ENCODE data around the gene WBP1L.
"Not testable (repeated sequence)": the region's sequence is repeated elsewhere in the genome, so short reads cannot be mapped to it uniquely, and the experiment has no call there.

The WBP1L gene

DNA sequence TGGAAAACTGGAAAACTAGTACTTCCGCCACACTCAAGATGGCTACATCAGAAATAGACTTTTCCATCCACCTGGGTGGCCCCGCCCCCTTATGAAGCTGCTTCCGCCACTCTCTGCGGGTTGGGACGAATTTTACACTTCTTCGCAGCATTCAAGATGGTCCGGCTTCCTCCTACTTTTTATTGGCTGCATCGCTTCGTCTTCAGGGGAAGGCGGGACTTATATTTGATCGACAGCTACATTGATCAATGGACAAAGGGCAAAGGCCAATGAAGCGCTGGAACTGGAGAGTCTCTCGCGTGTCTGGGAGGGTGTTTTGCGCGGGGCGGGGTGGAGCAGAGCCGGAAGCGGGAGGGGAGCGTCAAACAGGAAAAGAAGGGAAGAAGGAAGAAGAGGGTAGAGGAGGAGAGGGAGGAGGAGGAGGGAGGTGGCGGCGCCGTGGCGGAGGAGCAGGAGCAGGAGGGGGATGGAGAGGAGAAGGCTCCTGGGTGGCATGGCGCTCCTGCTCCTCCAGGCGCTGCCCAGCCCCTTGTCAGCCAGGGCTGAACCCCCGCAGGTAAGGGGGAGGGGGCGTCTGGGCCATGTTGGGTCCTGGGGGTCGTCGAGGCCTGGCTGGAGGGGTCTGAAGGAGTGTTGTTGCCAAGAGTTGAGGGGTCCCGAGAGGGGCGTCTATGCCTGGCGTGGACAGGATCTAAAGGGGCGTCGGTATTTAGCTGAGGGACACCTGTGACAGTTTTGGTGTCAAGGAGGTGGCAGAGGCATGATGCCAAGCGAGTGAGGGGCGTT is at the start of gene WBP1L:
Gene WBP1L, plus strand, starts transcription at position 361 of the 786 bp plus-strand sequence. Its CDS starts 106 bp downstream, at position 467.
- peak; percentile 83 to 93 for DNase-seq (ENCODE audit: low read depth in 2 of 2)

DNA sequence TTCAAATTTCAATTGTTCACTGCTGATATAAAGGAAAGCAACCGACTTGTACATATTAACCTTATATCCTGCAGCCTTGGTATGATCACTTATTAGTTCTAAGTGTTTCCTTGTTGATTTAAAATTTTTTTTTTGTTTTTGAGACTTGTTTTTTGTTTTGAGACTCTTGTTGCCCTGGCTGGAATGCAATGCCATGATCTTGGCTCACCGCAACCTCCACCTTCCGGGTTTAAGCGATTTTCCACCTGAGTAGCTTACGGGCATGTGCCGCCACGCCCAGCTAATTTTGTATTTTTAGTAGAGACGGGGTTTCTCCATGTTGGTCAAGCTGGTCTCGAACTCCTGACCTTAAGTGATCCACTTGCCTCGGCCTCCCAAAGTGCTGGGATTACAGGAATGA is 48.3 kb upstream of the WBP1L start:
- DNase-seq (ENCODE audit: low read depth in 2 of 2): not testable (repeated sequence)

DNA sequence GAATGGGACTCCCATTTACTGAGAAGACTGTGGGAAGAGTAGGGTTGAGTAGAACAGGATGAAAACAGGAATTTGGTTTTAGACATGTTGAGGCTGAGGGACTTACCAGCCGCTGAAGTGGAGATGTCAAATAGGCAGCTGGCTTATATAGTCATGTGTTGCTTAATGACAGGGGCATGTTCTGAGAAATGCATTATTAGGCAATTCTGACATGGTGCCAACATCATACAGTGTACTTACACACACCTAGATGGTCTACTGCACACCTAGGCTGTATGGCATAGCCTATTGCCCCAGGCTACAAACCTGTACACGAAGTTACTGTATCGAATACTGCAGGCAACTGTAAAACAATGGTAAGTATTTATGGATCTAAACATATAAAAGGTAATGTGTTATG is 47.0 kb upstream of the WBP1L start:
- DNase-seq (ENCODE audit: low read depth in 2 of 2): no peak

- DNase-seq (ENCODE audit: low read depth in 2 of 2): no peak
Observed at GRCh38 chr10:102698894-102699293, 44.9 kb upstream of the WBP1L start.

DNA sequence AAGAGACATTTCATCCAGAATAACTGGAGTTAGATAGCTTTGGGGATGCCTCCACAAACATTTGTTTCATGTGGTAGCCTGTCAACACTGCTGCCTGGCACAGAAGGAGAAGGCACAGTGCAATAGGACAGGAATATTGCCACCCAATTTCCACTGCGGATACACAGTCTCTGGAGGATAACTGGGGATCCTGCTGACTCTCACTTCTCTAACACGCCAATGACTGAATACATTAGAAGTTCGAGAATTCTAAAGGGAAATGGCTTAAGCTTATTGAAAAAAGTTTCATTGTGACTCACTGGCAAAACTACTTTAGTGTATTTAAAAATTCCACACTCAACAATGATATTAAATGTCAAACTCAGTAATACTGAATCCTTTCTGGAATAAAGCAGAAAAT is 42.5 kb upstream of the WBP1L start:
- DNase-seq (ENCODE audit: low read depth in 2 of 2): no peak

- no peak for DNase-seq (ENCODE audit: low read depth in 2 of 2)
Observed at GRCh38 chr10:102701796-102702195, 42.0 kb upstream of the WBP1L start.

GRCh38 chr10:102702742-102703141 is 41.0 kb upstream of the WBP1L start:
- no peak for DNase-seq (ENCODE audit: low read depth in 2 of 2)

DNA sequence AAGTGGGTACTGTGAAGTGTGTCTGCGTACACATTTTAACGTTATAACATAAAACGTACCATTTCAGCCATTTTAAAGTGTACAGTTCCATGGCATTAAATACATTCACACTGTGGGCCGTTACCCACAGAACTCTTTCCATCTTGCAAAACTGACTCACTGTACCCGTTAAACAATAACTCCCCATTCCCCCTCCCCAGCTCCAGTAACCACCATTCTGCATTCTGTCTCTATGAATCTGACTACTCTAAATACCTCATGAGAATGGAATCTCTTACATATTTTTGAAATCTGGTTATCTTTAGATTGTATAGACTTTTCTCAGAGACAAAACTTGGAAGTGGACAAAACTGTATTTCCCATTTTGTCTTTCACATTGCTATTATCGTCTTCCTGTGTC is 38.8 kb upstream of the WBP1L start:
- no peak for DNase-seq (ENCODE audit: low read depth in 2 of 2)

GRCh38 chr10:102705531-102705930 is 38.2 kb upstream of the WBP1L start:
- no peak for DNase-seq (ENCODE audit: low read depth in 2 of 2)

- no peak for DNase-seq (ENCODE audit: low read depth in 2 of 2)
Observed at GRCh38 chr10:102710609-102711008, 33.1 kb upstream of the WBP1L start.

- no peak for DNase-seq (ENCODE audit: low read depth in 2 of 2)
Observed at GRCh38 chr10:102712089-102712488, 31.7 kb upstream of the WBP1L start.

GRCh38 chr10:102712843-102713538 is 30.8 kb upstream of the WBP1L start:
- DNase-seq (ENCODE audit: low read depth in 2 of 2): no peak

DNA sequence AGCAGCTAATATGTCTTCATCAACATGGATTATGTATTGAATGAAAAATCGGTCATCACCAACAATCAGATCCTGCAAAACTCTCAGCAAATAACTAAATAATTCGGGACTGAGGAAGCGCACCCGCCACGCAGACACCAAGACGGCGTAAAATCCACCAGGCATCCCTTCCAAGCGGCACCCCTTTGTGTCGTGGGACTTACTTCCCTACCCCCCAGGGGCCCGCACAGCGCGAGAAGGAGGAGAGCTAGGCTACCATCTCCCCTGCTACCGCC is 30.3 kb upstream of the WBP1L start:
- no peak for DNase-seq (ENCODE audit: low read depth in 2 of 2)

DNA sequence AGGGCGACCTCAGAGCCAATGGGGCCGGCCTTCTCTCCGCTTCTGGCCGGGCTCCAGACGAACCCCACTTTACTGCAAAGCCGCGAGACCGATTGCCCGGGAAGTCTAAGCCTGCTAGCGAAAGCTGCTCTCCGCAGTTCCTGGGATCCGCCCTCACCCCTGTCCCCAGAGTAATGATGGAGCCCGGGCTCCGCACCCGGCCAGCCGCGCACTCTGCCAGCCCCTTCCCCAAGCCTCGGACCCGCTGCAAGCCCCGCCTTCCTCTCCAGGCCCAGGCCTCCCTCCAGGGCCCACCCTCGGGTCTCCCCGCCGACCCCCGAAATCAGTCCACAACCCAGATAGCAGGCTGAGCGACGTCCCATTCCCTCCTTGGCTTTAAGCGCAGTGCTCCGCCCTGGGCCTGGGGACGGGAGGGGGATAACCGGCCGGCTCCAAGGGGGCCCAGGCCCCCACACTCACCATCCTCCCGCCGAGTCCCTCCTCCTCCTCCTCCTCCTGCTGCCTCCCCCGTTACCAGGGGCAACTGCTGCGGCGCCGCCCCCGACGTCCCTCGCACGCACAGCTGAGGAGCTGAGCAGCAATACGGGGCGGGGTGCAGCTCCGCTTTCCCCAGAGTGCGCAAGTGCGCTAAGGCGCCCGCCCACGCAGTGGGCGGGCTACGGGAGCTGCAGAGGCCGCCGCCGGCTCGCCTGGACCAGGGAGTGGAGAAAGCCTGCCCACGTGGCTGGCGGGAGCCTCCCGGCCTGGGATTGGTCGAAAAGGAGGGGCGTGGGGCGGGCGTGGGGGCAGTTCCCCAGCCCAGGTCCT is 29.7 kb upstream of the WBP1L start, which contains the start of gene ARL3:
Gene ARL3, minus strand, starts transcription at position 584 of the 807 bp plus-strand sequence. Its CDS starts 122 bp downstream, at position 462.
- DNase-seq (ENCODE audit: low read depth in 2 of 2): peak; percentile 91 to 96

GRCh38 chr10:102714621-102715455 is 28.9 kb upstream of the WBP1L start, which contains the start of gene SFXN2:
Gene SFXN2 (plus strand): TSS chr10:102714636. CDS start chr10:102726637, 12,001 bp downstream.
- peak; percentile 23 to 28 for DNase-seq (ENCODE audit: low read depth in 2 of 2)

- no peak for DNase-seq (ENCODE audit: low read depth in 2 of 2)
Observed at GRCh38 chr10:102715880-102716279, 27.9 kb upstream of the WBP1L start.

DNA sequence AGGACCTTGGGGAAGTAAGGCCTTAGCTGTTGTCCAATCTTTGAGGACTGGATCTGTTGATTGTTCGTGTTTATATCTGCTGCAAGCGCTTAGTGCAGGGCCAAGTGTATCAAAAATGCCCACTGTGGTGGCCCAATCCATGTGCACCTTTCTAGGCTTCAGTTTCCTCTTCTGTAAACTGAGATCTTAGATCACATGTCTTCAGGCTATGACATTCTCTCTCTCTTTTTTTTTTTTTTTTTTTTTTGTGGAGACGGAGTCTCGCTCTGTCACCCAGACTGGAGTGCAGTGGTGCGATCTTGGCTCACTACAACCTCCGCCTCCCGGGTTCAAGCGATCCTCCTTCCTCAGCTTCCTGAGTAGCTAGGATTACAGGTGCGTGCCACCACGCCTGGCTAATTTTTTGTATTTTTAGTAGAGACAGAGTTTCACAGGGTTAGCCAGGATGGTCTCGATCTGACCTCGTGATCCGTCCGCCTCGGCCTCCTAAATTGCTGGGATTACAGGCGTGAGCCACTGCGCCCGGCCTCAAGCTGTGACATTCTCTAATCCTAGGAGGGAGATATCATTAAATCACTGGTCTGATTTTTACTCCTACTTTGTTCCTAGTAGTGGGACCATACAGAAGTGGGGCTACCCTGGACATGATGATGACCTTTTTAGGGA is 26.7 kb upstream of the WBP1L start:
- not testable (repeated sequence) for DNase-seq (ENCODE audit: low read depth in 2 of 2)

GRCh38 chr10:102718220-102718619 is 25.5 kb upstream of the WBP1L start:
- no peak for DNase-seq (ENCODE audit: low read depth in 2 of 2)

GRCh38 chr10:102720337-102720736 is 23.4 kb upstream of the WBP1L start:
- DNase-seq (ENCODE audit: low read depth in 2 of 2): no peak

GRCh38 chr10:102720775-102721301 is 22.9 kb upstream of the WBP1L start:
- DNase-seq (ENCODE audit: low read depth in 2 of 2): no peak

DNA sequence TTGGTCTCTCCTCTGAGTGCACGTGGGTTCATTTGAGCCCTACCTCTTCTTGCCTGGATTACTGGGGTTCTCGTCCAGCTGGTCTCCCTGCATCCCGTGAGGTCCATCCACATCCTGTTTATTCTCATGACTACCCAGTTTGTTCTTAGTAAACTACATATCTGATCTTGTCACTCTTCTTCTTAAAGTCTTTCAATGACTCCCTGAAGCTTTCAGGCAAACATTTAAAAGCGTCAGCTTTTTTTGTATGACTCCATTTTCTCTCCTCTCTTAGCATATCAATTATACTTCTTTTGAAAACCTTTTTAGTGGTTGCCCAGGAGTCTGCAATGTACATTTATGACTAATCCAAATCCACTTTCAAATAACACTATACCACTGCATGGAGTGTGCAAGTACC is 21.8 kb upstream of the WBP1L start:
- no peak for DNase-seq (ENCODE audit: low read depth in 2 of 2)

Data from stimulated activated CD4-positive, alpha-beta T cell treated with anti-CD3 and anti-CD28 coated beads, Interleukin-1b, Interleukin-23, amount 100 ng/mL, for 4 hours (primary cell).